Stimulated activated CD8-positive, alpha-beta memory T cell treated with anti-CD3 and anti-CD28 coated beads, Interleukin-7, amount 100 ng/mL, for 1 hour (primary cell): ENCODE data around the gene FAM167B.
A peak's percentile ranks its signal among the peaks of the same experiment; 100 is the strongest.

ENCODE experiments used
- DNase-seq, 2 donors: peaks; one replicate each; pipeline ENCODE4 v3.0.0-alpha.2; 2020; ENCODE audit warnings: low read depth in 2 of 2

The FAM167B gene

GRCh38 chr1:32223683-32224082, 23.3 kb upstream of the FAM167B start:
- DNase-seq: no peak

GRCh38 chr1:32224285-32224684, 22.7 kb upstream of the FAM167B start:
- DNase-seq: no peak

GRCh38 chr1:32228771-32229170, 18.3 kb upstream of the FAM167B start:
- DNase-seq: no peak

GRCh38 chr1:32231843-32232432, 15.1 kb upstream of the FAM167B start:
- no peak for DNase-seq

- no peak for DNase-seq
Measured at GRCh38 chr1:32232558-32233304, 14.3 kb upstream of the FAM167B start.

- DNase-seq: no peak
Measured at GRCh38 chr1:32234792-32235191, 12.2 kb upstream of the FAM167B start.

- DNase-seq: no peak
Measured at GRCh38 chr1:32239337-32239736, 7.7 kb upstream of the FAM167B start.

- no peak for DNase-seq
Measured at GRCh38 chr1:32239790-32240139, 7.3 kb upstream of the FAM167B start.

DNA sequence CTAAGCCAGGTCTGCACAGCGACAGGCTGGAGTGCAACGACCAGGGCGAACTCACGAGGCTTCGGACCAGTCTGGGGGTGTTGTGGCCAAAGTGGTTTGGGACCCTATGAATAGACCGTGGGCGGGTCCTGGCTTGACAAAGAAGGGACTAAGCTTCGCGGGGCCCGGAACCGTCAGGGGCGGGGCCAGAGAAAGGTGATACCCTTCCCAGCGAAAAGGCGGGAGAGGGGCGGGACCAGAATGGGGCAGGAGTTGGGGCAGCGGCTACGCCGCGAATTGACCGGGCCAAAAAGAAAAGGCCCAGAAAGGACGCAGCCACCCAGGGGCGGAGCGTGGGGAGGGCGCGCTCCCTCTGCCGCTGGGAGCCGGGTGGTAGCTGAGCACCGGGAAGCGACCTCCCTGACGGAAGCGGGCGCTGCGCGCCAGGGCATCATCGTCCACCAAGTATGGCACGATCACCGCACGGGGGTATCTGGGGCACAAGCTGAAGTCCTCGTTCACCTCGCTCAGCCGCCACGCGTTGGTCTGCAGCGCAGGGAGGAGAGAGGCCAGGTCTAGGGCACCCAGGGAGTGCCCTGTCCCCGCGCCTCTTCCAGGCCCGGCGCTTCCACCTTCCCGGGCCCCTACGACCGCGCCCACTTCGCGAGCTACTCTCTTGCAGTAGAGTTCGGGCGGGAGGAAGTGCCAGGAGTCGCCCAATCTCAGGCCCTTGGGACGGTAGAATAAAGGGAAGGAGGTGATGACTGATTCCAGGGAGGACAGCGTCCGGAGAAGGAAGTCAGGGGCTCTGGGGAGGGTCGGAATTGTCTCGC, 6.7 kb upstream of the FAM167B start:
- DNase-seq: no peak

GRCh38 chr1:32241001-32241763, 5.8 kb upstream of the FAM167B start:
- DNase-seq: no peak

GRCh38 chr1:32242341-32242851, 4.6 kb upstream of the FAM167B start:
- DNase-seq: no peak

DNA sequence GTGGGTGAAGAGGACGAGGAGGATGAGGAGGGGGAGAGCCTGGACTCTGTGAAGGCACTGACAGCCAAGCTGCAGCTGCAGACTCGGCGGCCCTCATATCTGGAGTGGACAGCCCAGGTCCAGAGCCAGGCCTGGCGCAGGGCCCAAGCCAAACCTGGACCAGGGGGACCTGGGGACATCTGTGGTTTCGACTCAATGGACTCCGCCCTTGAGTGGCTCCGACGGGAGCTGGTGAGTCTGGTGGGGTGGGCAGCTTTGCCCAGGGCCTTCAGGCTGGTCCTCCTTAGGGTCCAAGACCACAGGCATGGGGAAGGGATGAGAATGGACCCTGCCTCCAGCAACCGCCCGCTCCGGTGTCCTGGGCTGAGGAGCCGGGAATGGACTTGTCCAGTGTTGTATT, 430 bp downstream of the FAM167B start:
- no peak for DNase-seq

GRCh38 chr1:32247983-32248889, 1.2 kb downstream of the FAM167B start:
- peak; percentile 45 to 59 for DNase-seq

DNA sequence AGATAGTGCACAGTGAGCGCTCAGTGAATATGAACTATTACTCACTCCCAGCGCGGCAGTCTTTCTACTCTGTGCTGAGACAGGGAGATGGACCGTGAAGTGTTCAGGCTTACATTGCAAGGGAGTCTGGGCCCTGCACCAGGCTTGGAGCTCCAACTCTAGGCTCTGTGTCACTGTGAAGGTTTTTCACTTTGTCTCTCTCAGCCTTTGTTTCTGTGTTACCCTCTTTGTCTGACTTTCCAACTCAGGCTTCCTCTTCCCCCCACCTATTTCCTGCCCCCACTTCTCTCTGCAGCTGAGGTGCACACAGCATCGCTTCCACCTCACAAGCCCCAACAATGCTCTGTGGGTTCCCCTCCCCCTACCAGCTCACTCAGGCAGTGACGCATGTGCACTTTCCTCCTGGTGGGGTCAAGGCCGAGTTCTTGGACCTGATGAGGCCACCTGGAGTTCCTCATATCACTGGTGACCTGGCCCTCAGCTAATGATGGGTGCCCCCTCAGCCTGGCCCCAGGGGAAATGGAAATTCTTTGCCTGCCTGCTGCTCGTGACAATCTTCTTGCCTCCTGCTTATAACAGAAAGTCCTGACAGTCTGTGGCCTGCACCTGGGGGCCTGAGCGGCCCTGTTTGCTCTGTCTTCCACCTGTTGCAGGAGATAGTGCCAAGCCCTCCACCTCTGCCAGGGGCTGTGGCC, 3.0 kb downstream of the FAM167B start:
- DNase-seq: peak; percentile 54 to 57

GRCh38 chr1:32250893-32251716, 4.1 kb downstream of the FAM167B start, which contains the start of gene LCK:
Gene LCK (plus strand): TSS chr1:32251265. CDS start chr1:32274330, 23,065 bp downstream.
- no peak for DNase-seq

DNA sequence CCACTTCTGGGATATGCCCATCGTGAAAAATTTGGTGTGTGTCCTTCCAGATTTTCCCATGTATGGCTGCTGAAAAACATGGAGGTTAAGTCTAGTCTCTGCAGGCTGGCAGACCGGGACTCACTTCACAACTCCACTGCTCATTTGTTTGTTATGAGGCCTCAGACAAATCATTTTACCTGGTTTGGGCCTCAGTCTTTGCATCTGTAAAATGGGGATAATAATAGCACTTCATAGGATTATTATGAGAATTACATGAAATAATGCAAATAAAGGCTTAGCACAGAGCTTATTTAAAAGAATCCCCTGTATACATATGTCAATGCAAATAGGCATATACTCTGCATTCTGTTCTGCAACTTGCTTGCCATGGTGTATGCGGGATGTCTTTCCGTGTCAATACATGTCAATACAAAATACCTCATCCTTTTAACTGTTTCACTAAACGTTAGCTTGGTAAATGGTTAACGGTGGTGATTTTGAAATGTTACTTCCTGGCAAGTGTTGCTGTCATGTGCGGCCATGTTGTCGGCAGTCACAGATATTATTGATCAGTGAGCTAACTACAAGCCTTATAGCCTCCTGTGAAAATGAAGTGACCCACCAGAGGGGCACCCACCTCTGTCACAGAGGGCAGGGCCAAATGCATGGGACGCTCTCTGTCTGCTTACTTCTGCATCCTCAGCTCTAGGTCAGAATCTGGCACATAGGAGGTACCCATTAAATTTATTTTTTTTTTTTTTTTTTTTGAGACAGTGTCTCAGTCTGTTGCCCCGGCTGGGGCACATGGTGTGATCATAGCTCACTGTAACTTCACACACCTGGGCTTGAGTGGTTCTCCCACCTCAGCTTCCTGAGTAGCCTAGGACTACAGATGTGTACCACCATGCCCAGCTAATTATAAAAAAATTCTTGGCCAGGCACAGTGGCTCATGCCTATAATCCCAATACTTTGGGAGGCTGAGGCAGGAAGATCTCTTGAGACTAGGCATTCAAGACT, 8.3 kb downstream of the FAM167B start:
- no peak for DNase-seq

GRCh38 chr1:32256473-32257226, 9.6 kb downstream of the FAM167B start:
- DNase-seq: no peak
